ENCODE measurements around the gene LDLRAD2.

Gene LDLRAD2

DNA sequence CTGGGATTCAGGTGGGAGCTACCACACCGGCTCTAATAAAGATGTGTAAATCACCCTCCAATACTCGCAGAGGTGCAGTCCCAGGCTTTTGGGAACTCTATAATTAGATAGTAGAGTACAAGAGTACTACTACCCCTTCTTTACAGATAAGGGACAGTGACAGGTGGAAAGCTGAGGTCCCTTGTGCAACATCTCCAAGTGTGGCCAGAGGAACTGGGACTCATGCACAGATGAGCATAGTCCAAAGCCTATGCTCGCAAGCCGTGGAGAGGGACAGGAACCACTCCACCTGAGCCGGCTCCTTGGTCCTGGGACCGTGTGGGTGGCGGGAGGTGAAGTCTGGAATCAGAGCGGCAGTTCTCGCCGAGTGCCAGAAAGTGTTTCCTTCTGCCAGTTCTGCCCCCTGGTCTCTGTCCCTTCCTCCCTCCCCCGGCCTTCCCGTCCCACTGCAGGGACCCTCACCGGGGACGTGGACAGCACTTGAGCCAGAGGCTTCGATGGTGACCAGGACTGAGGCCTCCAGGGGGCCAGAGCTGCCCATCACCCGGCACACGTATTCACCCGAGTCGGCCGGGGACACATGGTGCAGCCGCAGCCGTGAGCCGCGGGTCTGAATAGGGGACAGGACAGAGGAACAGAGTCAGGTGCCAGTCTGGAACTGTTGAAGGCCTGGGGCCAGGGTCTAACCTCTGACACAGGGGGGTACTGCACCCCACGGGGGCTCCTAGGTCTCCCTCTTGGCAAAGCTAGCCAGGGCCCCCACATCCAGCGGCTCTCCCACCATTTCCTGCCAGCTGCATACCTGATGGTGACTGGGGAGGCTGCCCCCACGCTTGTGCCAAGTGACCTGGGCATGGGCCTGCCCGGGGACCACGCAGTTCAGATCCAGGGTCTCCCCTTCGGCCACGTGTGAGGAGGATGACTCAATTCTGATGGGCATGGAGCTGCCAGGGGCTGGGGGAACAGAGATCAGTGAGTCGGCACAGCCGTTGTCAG is 33.9 kb downstream of the LDLRAD2 start:
- DNase-seq, result no peak

DNA sequence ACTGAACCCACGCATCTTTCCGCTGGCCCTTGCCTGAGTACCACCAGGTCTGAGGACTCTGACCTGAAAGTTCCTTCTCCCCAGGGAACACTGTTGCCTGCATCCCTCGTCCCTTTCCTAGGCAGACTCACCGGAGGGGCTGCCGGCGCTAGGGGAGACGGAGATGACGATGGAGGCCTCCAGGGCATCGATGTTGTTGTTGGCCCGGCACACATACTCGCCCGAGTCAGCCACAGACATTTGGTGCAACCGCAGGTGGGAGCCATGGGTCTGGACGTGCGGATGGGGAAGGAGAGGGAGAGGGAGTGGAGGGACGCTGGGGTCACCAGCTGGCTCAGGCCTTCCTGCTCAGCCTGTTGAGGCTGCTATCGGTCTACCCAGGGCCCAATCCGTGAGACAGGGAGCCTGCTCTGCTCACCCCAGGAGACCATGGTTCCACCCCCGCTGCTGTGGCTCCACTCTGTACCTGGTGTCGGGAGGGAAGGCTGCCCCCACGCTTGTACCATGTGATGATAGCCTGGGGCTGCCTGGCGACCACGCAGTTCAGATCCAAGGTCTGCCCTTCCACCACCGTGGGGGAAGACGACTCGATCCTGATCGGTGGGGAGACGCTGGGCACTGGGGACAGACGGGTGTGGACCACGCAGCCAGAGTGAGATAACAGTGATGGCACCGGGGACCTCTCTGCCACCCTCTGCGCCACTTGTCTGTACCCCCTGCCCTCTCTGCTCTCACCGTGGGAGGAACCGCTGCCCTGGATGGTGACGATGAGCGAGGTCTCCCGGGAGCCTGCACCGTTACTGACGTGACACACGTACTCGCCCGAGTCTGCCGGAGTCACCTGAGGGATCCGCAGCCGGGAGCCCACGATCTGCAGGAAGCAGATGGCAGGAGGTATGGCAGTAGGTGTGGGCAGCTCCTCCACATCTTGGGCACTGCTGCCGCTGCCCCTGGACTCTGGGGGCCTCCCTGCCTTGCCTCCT is 35.4 kb downstream of the LDLRAD2 start:
- DNase-seq, result no peak

DNA sequence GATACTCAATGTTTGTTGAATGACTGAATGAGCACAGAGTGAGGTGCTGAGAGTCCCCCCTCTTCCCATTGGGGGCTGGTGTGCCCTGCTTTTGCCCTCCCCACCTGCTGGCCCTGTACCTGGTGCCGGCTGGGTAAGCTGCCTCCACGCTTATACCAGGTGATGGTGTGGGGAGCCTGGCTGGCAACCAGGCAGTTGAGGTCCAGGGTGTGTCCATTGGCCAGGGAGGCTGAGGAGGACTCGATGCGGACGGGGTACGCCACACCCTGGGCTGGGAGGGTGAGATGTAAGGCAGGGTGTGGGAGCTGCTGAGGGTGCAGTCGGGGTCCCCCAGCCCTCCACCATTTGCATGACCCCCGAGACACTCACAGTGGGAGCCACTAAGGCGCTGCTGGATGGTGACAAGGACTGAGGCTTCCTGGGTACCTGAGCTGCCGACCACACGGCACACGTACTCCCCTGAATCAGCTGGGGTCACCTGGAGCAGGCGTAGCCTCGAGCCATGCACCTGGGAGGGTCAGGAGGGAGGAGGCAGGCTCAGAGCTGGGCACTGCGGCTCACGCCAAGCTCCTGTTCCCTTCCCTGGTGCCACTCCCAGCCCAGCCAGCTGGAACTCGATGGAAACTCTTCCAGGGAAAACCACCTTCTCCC is 36.6 kb downstream of the LDLRAD2 start:
- no peak for DNase-seq

DNA sequence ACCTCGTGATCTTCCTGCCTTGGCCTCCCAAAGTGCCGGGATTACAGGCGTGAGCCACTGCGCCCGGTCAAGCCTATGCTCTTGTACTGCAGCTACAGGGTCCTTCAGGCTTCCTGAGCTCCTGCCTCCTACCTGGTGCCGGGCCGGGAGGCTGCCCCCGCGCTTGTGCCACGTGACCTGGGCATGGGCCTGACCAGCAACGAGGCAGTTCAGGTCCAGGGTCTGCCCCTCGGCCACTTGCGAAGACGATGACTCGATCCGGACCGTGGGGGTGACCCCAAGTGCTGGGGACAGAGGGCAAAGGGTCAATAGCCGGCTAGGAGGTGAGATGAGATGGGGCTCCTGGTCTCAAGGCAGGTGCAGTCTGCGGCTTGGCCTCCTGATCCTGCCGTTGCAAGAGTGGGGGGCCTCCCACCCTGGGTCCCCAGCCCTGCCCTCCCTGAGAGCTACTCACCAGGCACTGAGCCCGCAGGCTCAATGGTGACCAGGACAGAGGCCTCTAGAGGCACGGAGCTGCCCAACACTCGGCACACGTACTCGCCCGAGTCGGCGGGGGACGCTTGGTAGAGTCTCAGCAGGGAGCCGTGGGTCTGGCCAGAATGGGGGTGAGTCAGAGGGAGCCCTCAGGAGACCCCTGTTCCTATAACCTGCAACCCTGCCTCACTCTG is 38.0 kb downstream of the LDLRAD2 start:
- no peak for DNase-seq

DNA sequence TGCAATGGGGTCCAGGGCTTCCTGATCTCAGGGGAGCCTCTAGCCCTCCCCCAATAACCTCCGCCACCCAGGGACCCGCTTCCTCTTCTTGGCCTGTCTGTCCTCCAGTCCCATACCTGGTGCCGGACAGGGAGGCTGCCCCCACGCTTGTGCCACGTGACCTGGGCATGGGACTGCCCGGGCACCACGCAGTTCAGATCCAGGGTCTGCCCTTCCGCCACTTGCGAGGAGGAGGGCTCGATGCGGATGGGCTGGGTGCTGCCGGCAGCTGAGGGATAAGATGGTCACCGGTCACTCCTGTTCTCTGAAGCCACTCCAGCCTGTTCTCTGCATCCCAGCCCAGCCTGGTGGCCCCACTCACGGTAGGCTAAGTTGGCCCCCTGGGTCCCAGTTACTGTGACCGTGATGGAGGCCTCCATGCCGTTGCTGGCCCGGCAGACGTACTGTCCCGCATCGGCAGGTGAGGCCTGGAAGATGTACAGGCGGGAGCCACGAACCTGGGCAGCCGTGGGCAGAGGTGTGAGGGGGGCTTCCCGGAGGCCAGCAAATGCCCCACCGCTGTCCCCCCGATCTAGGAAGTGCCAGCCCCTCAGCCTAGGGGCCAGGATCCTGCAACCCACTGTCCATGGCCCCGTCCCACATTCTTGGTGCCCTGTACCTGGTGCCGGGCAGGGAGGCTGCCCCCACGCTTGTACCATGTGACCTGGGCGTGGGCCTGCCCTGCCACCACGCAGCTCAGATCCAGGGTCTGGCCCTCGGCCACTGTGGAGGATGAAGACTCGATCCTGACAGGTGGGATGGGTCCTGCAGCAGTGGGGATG is 39.6 kb downstream of the LDLRAD2 start:
- no peak for DNase-seq

DNA sequence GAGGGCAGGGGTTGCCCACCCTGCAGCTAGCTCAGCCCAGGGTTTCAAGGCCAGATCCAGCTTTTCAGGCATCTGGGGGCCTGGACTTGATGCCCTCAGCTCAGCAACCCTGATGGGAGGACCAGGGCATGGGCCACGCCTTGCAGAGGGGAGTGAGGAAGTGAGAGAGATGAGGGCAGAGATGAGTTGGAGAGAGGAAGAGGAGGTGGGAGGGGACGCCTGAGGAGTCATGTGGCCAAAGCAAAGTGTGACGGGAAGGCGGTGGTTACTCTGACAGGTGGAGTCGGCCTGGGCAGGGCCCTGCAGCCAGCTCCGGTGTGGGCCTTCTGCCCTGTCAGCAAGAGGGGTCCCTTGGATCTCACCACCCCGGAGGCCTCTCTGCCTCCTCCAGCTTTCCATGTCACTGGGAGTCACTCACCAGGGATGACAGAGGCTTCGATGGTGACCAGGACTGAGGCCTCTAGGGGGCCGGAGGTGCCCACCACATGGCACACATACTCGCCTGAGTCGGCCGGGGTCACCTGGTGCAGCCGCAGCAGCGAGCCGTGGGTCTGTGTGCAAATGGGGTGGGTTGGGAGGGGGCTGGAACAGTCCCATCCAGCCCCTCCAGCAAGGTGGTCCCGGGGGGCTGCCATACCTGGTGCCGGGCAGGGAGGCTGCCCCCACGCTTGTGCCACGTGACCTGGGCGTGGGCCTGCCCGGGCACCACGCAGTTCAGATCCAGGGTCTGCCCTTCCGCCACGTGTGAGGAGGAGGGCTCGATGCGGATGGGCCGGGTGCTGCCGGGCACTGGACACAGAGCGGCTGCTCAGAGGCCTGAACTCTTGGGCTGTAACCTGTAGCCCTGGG is 40.4 kb downstream of the LDLRAD2 start:
- DNase-seq, result peak in 2 of 3 donors; percentile 19 to 26

DNA sequence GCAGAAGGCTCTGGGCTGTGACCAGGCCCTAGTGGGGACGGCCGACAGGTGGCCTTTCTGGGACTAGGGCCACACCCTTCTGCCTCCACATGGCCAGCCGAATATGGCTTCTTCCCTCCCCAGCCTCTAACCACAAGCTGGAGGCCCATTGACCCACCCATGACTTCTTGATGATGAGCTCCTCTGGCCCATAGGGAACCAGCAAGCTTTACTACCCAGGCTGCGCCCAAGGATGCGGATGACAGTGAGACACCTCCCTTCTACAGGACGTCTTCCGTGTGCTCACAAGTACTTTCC is 41.0 kb downstream of the LDLRAD2 start:
- DNase-seq, result no peak

DNA sequence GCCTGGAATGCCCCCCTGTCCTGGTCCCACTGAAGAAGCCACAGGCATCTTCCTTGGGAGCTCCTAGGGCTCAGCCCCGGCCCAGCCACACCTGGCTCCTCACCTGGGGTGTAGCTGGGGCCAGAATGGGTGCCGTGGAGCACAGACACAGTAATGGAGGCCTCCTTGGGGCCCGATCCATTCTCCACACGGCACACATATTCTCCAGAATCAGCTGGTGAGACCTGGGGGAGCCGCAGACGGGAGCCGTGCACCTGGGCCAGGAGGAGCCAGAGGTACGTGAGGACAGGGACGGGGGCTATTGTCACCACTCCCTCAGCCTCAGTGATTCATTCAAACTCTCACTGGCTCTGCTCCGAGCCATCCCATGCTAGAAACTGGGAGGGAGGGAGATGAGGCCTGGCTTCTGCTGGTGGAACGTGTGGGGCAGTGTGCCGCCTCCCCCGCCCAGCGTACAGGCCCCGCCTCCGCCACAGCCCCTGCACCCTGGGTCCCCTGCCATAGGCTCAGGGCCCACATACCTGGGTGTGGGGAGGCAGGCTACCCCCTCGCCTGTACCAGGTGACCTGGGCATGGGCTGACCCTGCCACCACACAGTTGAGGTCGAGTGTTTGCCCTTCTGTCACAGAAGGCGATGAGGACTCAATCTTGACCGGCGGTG is 42.2 kb downstream of the LDLRAD2 start:
- DNase-seq, result no peak

DNA sequence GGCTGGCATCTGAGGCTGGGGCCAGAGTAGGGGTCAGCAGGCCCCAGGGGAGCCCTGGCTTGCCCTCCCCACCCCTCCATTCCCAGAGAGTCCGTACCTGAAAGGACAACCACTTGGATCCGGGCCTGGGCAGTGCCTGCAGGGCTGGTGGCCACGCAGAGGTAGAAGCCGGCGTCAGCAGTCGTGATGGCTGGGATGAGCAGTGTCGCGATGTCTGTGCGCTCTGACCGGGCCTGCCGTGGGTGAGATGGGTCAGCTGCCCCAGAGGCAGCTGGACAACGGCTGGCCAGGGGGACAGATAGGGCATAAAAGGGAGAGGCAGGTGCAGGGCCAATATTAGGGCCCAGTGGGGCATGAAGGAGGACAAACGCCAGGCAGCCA is 42.7 kb downstream of the LDLRAD2 start:
- DNase-seq, result no peak

DNA sequence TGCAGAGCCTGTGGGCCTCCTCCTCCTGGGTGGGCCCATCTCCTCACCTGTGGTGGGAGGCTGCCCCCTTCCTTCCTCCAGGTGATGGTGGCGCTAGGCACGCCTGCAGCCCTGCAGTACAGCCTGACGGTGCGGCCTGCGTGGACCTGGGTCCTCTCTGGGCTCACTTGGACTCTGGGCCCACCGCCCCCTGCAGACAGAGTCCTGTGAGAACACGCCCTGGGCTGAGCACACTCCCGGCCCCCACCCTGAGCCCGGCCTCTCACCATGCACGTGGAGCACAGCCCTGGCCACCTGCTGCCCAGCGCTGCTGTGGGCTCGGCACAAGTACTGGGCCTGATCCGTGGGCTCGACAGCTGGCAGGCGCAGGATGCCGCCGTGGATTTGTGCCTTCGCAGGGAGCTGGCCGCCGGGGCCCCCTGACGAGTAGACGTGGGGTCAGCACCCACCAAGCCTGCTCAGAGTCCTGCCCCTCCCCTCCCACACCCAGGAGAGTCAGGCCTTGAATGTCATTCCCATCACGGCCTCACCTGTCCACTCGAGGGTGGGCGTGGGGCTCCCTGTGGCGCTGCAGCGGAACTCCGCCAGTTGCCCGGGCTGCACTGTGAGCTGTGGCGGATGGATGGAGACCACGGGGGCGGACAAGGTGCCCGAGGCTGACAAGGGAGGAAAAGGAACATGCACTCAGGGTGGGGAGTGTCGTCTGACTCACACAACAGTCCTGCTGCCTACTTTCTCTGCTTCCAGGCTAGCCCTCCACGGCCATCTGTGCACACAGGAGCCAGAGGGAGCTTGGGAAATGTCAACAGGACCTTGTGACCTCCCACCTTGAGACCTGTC is 43.4 kb downstream of the LDLRAD2 start:
- no peak for DNase-seq

DNA sequence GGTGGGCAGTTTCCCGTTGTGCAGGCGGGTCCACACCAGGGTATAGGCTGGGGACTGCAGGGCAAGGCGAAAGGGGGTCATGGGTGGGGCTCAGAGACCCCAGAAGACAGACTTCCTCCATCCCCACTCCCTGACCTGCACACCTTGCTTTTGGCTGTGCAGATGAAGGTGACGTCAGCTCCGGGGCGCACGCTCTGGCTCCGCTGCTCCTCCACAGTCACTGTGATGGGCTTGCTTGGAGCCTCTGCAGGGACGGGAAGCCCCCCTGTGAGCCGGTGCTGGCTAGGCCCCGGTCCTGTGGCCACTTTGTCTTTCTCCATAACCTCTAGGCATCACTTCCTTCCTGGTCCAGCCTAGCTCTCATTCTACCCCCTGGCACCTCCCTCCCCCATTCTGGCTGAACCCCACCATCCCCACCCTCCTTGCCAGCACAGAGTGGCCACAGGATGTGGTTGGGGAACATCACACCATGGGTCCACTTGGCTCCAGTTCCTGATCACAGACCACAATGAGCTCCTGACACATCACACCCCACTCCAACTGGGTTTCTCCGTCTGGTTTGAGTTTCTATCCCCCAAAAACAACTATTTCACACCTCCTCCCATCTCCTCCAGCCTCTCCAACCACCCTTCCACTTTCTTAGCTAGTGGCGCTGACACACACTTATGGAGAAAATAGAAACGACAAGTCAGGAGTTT is 45.2 kb downstream of the LDLRAD2 start:
- DNase-seq, result peak; percentile 34 to 40 (median 36)

DNA sequence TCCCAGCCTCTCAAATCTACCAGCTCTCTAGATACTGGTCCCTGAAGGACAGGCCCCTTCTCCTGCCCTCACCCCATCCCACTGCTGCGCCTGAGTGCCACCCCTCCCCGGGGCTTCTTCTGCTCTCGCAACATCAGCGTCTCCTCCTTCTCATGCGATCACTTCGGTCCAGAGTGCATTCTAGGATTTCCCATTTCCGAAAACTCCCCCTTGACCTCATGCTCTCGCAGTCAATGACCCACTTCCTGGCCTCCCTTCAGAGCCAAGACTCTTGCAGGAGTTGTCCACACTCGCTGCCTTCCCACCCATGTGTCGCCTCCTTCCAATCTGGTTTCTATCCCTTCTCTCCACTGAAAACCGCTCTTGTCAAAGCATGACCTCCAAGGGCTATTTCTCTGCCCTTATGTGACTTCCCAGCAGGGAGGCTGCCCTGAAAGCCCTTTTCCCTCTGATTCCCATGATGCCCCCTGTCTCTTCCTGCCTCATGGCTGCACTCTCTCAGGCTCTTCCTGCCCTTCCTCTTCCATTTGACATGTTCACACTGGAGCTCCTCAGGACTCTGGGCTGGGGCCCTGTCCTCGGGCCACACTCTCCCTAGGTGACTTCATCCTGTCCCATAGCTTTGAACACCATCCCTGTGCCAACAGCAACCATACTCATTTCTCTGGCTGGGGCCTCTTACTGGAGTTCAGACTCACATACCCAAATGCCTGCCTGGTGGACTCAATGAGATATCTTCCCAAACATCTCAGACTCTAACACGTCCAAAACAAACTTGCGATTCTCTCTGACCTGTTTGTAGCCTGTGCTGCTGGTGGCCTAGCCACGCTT is 46.0 kb downstream of the LDLRAD2 start:
- DNase-seq, result peak; percentile 64 to 71 (median 65)

DNA sequence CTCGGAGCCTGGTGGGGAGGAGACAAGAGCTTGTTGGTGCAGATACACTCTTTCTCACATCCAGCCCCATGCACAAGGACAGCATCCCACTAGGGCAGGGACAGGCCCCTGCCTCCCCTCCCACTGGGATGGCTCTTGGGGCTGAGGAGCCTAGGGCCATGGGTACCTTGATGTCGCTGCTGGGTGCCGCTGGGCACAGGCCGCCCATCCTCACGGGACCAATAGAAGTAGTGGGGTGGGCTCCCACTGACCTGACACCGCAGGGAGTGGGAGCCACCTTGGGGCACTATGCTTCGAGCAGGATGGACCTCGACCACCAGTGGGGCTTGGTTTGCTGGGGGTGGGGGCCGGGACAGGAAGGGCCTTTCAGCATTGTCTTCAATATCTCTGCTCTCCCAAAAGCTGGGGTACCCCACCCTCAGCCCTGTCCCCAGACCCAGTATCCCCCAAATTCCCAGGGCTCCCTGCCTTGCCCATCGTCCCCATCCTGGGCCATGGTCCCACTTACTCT is 47.7 kb downstream of the LDLRAD2 start:
- DNase-seq, result no peak

DNA sequence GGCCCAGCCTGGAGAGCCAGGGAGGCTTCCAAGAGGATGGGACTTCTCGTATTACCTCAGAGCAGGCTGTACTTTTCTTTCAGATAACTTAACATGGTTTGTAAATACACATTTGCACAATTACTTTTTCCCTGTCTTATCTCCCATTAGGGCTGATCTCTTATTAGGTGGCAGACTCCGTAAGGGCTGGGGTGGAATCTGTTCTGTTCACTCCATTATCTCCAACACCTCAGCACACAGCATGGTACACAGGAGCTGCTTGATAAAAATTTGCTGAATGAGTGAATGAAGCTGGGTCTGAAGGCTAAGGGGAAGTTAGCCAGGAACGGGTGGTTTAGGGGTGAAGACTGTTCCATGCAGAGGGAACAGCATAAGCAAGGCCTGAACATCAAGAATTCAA is 48.9 kb downstream of the LDLRAD2 start:
- no peak for DNase-seq

DNA sequence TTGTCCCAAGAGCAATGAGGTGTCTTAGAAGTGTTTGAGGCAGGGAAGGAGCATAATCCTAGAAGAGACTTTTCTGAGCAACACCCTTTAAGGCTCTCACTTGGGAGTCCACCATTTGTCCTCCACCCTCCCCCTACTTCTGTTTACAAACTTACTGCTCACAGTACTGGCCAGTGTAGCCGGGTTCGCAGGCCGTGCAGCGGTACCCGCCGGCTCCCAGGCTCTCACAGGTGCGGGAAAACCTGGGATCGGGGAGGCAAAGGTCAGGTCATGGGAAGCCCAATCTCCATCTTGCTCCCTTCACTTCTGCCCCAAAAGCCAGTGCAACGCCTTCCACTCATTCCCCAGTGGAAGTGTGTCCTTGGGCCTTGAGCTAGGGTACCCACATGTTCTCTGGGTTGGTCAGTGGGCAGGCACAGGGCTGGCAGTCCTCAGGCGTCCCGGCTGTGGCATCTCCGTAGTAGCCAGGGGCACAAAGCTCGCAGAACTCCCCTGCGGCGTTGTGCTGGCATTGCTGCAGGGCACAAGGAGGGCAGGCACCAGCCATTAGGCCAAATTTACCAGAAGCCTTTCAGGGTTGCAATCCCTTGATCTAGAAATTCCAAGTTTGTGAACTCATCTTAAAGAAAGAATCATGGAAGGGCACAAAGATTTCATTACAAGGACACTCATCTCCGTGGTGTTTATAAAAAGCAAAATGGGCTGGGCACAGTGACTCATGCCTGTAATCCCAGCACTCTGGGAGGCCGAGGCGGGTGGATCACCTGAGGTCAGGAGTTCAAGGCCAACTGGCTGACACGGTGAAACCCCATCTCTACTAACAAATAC is 49.8 kb downstream of the LDLRAD2 start:
- DNase-seq, result no peak

DNA sequence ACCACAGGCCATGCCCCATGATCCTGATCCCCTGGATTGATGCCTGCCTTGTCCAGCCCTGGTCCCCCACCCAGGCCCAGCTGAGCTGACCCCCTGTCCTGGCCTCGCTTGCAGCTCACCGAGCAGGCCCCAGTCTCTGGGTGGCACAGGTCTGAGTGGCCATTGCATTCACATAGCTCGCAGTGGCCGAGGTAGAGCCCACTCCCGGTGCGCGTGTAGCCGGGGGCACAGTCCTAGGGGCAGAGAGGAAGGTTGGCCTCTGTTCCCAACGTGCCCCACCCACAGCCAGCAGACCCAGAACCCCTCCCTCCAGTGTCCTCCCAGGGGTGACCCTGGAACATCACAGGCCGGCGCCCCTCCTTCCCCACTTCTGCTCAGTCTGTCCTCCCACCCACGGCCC is 51.9 kb downstream of the LDLRAD2 start:
- DNase-seq, result no peak
